Thoracic aorta (tissue), 2 donors: ENCODE data around the gene ZKSCAN1. TPM values are rescaled to one million over a fixed set of nuclear protein-coding genes. Genes with fewer than 3 reads are reported as not detected.

Source experiments
- ATAC-seq: fragments of 150-250 bp; one replicate; pipeline ENCODE4 v1.8.0; 2017; ENCODE audit warnings: low read depth; ENCODE audit not compliant: insufficient number of reproducible peaks, low FRiP score
- DNase-seq: peaks from one replicate; pipeline ENCODE4 v3.0.0-alpha.2; 2020; ENCODE audit warnings: low spot score
- H3K27ac ChIP-seq, 2 donors: fragments of 200-600 bp; sonication (generic); 1 replicate in 1 of 2; 2 replicates in 1 of 2; pipeline ENCODE4 v1.5.1; 2016; ENCODE audit warnings: mild to moderate bottlenecking in 2 of 2, moderate library complexity in 2 of 2
- H3K27me3 ChIP-seq: fragments of 200-600 bp; sonication (generic); replicated peaks from 2 replicates; pipeline ENCODE4 v1.6.0; 2016; ENCODE audit warnings: mild to moderate bottlenecking; ENCODE audit not compliant: insufficient read depth
- H3K36me3 ChIP-seq: fragments of 200-600 bp; sonication (generic); one replicate; pipeline ENCODE4 v1.5.1; 2016
- H3K4me1 ChIP-seq, 2 donors: fragments of 200-600 bp; sonication (generic); 1 replicate in 1 of 2; 2 replicates in 1 of 2; pipeline versions ENCODE4 v1.5.1 to v1.6.0; 2016; ENCODE audit warnings: low read depth in 2 of 2, mild to moderate bottlenecking in 1 of 2; ENCODE audit not compliant: control insufficient read depth in 1 of 2
- H3K4me3 ChIP-seq: fragments of 200-600 bp; sonication (generic); 2 replicates; pipeline ENCODE4 v1.5.1; 2016; ENCODE audit warnings: mild to moderate bottlenecking
- H3K9me3 ChIP-seq: fragments of 200-600 bp; sonication (generic); 2 replicates; pipeline ENCODE4 v1.5.1; 2016
- total RNA-seq, 2 donors: library from RNA; depleted of rRNA; stranded (reverse); fragments of >200 nt; gene quantifications; one replicate each; pipeline versions ENCODE4 v1.1.0 to v1.2.3, GENCODE V29; 2016
- TF ChIP-seq, protein P1 (sequence below): fragments of 200-600 bp; sonication (generic); IDR thresholded peaks from one replicate; pipeline ENCODE4 v1.5.1; 2019; ENCODE audit warnings: antibody characterized with exemption

Gene ZKSCAN1
- total RNA-seq, 2 donors from 2014 or later, result 25.6 to 42.5 TPM

GRCh38 chr7:100065452-100066186 lies 50.2 kb downstream of the ZKSCAN1 start:
- no peak for DNase-seq
- Histone ChIP-seq H3K9me3 (no peaks in the 10 kb centered on the region), H3K4me1 (peaks cover 0 to 8% of the 10 kb centered on the region in 2 donors), H3K4me3 (no peak overlapping the region), H3K27ac (no peak overlapping the region), H3K36me3 (peaks cover 32% of the 10 kb centered on the region), H3K27me3 (no peaks in the 10 kb centered on the region)
- no peak for ATAC-seq
- TF ChIP-seq, protein P1, sequence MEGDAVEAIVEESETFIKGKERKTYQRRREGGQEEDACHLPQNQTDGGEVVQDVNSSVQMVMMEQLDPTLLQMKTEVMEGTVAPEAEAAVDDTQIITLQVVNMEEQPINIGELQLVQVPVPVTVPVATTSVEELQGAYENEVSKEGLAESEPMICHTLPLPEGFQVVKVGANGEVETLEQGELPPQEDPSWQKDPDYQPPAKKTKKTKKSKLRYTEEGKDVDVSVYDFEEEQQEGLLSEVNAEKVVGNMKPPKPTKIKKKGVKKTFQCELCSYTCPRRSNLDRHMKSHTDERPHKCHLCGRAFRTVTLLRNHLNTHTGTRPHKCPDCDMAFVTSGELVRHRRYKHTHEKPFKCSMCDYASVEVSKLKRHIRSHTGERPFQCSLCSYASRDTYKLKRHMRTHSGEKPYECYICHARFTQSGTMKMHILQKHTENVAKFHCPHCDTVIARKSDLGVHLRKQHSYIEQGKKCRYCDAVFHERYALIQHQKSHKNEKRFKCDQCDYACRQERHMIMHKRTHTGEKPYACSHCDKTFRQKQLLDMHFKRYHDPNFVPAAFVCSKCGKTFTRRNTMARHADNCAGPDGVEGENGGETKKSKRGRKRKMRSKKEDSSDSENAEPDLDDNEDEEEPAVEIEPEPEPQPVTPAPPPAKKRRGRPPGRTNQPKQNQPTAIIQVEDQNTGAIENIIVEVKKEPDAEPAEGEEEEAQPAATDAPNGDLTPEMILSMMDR, result no peak

- no peak for DNase-seq
- Histone ChIP-seq H3K4me3 (no peak overlapping the region), H3K4me1 (peaks cover 0 to 8% of the 10 kb centered on the region in 2 donors), H3K9me3 (peaks cover 8% of the 10 kb centered on the region), H3K36me3 (peaks cover 40% of the 10 kb centered on the region), H3K27me3 (no peaks in the 10 kb centered on the region), H3K27ac (no peak overlapping the region)
- no peak for ATAC-seq
- TF ChIP-seq, protein P1, result no peak
Observed at GRCh38 chr7:100066953-100067352, 51.6 kb downstream of the ZKSCAN1 start.

DNA sequence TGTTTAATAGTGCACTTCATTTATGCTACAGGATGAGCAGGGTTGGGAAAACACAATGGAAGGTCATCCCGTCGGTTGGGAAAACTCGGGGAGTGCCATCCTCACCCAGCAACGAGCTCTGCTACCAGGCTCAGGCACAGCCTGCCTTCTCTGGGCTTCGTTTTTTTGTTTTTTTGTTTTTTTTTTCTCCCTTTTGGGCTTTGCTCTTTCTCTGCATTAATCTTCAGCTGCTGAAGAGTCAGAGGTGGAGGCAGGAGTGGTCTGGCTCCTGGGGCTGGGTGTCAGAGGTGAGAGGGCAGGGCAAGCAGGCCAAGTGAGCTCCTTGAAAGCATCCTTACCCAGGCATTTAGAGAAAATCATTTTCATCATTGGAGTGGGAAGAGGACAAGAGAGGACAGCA lies 54.6 kb downstream of the ZKSCAN1 start:
- ATAC-seq, result no peak
- Histone ChIP-seq H3K27me3 (no peaks in the 10 kb centered on the region), H3K4me1 (peaks cover 0 to 8% of the 10 kb centered on the region in 2 donors), H3K27ac (no peak overlapping the region), H3K4me3 (no peak overlapping the region), H3K36me3 (peaks cover 54% of the 10 kb centered on the region), H3K9me3 (peaks cover 13% of the 10 kb centered on the region)
- TF ChIP-seq, protein P1, result no peak
- DNase-seq, result no peak

DNA sequence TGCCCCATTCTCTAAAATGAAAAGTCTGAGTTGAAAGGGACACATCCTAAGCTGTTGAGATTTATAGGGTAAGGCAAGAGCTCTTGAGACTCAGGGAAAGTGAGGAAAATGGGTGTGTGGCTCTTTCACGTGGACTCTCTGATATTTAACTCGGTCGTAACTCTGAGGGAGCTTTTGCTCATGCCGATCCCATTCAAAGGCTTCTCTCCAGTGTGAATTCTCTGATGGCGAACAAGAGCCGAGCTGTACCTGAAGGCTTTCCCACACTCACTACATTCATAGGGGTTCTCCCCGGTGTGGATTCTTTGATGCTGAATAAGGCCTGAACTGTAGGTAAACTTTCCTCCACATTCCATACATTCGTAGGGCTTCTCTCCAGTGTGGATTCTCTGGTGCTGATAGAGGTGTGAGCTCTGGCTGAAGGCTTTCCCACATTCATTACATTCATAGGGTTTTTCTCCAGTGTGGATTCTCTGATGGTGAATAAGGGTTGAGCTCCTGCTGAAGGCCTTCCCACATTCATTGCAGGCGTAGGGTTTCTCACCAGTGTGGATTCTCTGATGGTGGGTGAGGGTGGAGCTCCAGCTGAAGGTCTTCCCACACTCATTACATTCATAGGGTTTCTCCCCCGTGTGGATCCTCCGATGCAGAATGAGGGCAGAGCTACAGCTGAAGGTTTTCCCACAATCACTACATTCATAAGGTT lies 55.8 kb downstream of the ZKSCAN1 start:
- peaks cover 0 to under 1% of the 10 kb centered on the region in 2 donors for H3K4me1 ChIP-seq
- peaks cover 66% of the 10 kb centered on the region for H3K36me3 ChIP-seq
- no peaks in the 10 kb centered on the region for H3K27me3 ChIP-seq
- DNase-seq (no peak), ATAC-seq (no peak)
- TF ChIP-seq, protein P1, result no peak
- no peak overlapping the region for H3K4me3 ChIP-seq
- H3K27ac ChIP-seq, result no peak overlapping the region
- peaks cover 13% of the 10 kb centered on the region for H3K9me3 ChIP-seq

- peaks cover 77% of the 10 kb centered on the region for H3K36me3 ChIP-seq
- no peak overlapping the region for H3K27ac ChIP-seq
- no peaks in the 10 kb centered on the region for H3K4me1 ChIP-seq
- peaks cover 13% of the 10 kb centered on the region for H3K9me3 ChIP-seq
- DNase-seq, result no peak
- no peak overlapping the region for H3K4me3 ChIP-seq
- TF ChIP-seq, protein P1, result no peak
- no peak for ATAC-seq
- no peaks in the 10 kb centered on the region for H3K27me3 ChIP-seq
Observed at GRCh38 chr7:100072462-100072861, 57.1 kb downstream of the ZKSCAN1 start.
